SU-DHL-6 (cell line): Measurements from ENCODE around the gene TMEM39A.

ENCODE experiments used
- H2AFZ ChIP-seq: fragments of 200-600 bp; sonication (generic); 2 replicates; pipeline ENCODE4 v1.6.1; 2014; ENCODE audit warnings: low read depth, mild to moderate bottlenecking, moderate library complexity, mixed read lengths, antibody characterized with exemption, low read length; ENCODE audit not compliant: severe bottlenecking
- H3F3A ChIP-seq: fragments of 200-600 bp; shearing (Covaris generic); 2 replicates; pipeline ENCODE4 v1.6.0; 2016; ENCODE audit warnings: antibody characterized with exemption, mild to moderate bottlenecking; ENCODE audit not compliant: insufficient read depth
- H3K27ac ChIP-seq: fragments of 200-600 bp; sonication (generic); 2 replicates; pipeline ENCODE4 v1.5.1; 2016; ENCODE audit warnings: low read depth, mild to moderate bottlenecking, low read length, moderate library complexity, mixed read lengths
- H3K27me3 ChIP-seq: fragments of 200-600 bp; sonication (generic), shearing (Covaris generic); 2 replicates; pipeline ENCODE4 v1.6.0; 2014; ENCODE audit warnings: mild to moderate bottlenecking, low read length
- H3K36me3 ChIP-seq: fragments of 200-600 bp; sonication (generic); 2 replicates; pipeline ENCODE4 v1.6.1; 2014; ENCODE audit warnings: mild to moderate bottlenecking, low read length, mixed read lengths
- H3K4me2 ChIP-seq: fragments of 300-600, 200-600 bp; shearing (Covaris generic), sonication (generic); 2 replicates; pipeline ENCODE4 v1.6.0; 2014; ENCODE audit warnings: low read length, low read depth, mild to moderate bottlenecking; ENCODE audit not compliant: poor library complexity, severe bottlenecking
- H3K4me3 ChIP-seq: fragments of 200-600 bp; sonication (generic); 2 replicates; pipeline ENCODE4 v1.5.1; 2014; ENCODE audit warnings: antibody characterized with exemption, low read length, mild to moderate bottlenecking, mixed read lengths; ENCODE audit not compliant: insufficient read depth, poor library complexity, severe bottlenecking
- H3K79me2 ChIP-seq: fragments of 200-600 bp; sonication (generic); 2 replicates; pipeline ENCODE4 v1.6.1; 2014; ENCODE audit warnings: mild to moderate bottlenecking, low read length, moderate library complexity; ENCODE audit not compliant: insufficient read depth
- H3K9ac ChIP-seq: fragments of 200-600 bp; sonication (generic); 2 replicates; pipeline ENCODE4 v1.7.0; 2014; ENCODE audit warnings: mild to moderate bottlenecking, low read length
- H3K9me2 ChIP-seq: fragments of 200-600 bp; sonication (generic); replicated peaks from 2 replicates; pipeline ENCODE4 v1.6.1; 2014; ENCODE audit warnings: low read length; ENCODE audit not compliant: insufficient read depth
- H3K9me3 ChIP-seq: fragments of 200-600 bp; sonication (generic); 2 replicates; pipeline ENCODE4 v1.6.1; 2014; ENCODE audit warnings: low read length, mixed read lengths; ENCODE audit not compliant: insufficient read depth
- H4K20me1 ChIP-seq: fragments of 200-600 bp; sonication (generic); 2 replicates; pipeline ENCODE4 v1.6.1; 2014; ENCODE audit warnings: low read depth, mild to moderate bottlenecking, antibody characterized with exemption, low read length, moderate library complexity, mixed read lengths
- EZH2phosphoT487 ChIP-seq: fragments of 200-600 bp; sonication (generic), shearing (Covaris generic); conservative IDR thresholded peaks from 2 replicates; pipeline ENCODE4 v1.6.1; 2018; ENCODE audit warnings: mild to moderate bottlenecking, antibody characterized with exemption, low read length, moderate library complexity, mixed read lengths
- TF ChIP-seq, protein P1 (sequence below): fragments of 200-600 bp; sonication (generic); IDR thresholded peaks from one replicate; pipeline ENCODE4 v1.5.1; 2017; ENCODE audit warnings: antibody characterized with exemption, mild to moderate bottlenecking, low read length, moderate library complexity; ENCODE audit not compliant: insufficient read depth, poor library complexity, severe bottlenecking

Gene TMEM39A

DNA sequence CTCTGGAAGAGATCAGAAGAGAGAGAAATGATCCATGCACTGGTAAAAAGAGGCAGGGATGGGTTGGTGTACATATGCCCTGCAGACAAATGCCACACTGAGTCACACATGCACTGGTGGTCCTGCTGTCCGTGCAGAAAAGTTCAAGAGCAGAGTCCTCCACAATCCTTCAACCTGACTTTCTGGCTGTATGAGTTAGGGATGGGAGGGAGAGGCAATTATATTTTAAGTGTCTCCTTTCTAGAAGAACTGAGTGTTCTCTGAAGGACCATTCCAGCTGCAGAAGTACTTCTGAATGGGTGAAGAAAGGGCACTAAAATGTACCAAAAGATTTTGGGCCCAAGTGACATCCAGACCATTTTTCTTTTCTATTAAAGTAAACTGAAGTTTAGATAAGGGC lies 26.4 kb downstream of the TMEM39A start:
- TF ChIP-seq EZH2phosphoT487, result no peak
- TF ChIP-seq, protein P1, sequence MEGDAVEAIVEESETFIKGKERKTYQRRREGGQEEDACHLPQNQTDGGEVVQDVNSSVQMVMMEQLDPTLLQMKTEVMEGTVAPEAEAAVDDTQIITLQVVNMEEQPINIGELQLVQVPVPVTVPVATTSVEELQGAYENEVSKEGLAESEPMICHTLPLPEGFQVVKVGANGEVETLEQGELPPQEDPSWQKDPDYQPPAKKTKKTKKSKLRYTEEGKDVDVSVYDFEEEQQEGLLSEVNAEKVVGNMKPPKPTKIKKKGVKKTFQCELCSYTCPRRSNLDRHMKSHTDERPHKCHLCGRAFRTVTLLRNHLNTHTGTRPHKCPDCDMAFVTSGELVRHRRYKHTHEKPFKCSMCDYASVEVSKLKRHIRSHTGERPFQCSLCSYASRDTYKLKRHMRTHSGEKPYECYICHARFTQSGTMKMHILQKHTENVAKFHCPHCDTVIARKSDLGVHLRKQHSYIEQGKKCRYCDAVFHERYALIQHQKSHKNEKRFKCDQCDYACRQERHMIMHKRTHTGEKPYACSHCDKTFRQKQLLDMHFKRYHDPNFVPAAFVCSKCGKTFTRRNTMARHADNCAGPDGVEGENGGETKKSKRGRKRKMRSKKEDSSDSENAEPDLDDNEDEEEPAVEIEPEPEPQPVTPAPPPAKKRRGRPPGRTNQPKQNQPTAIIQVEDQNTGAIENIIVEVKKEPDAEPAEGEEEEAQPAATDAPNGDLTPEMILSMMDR, result no peak
- Histone ChIP-seq H3K36me3 (peaks cover 32% of the 10 kb centered on the region), H3K9me3 (no peaks in the 10 kb centered on the region)

DNA sequence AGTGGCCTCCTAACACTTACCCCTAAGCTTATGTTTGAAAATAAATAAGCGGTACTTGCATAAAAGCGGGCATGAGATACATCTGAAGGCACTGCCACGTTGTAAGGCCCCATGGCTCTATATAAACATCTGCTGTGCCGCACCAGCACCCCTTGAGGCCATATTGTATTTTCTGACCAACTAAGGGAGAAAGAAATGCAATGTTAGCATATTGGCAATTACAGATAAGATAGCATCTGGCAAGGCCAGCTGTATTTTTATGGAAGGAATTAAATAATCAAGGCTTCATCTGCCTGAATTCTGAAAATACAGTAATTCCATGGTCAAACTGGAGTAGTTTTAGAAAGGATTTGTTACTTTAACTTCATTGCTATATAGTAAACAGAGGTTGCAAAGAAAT lies 28.7 kb downstream of the TMEM39A start:
- H3F3A ChIP-seq, result no peaks in the 10 kb centered on the region
- TF ChIP-seq EZH2phosphoT487, result no peak
- TF ChIP-seq, protein P1, result no peak
- no peaks in the 10 kb centered on the region; the same call in 1 of the 2 replicates for H3K9me3 ChIP-seq
- no peak overlapping the region for H3K4me3 ChIP-seq
- H3K36me3 ChIP-seq, result peaks cover 48% of the 10 kb centered on the region
- no peaks in the 10 kb centered on the region for H3K9me2 ChIP-seq
- H4K20me1 ChIP-seq, result no peaks in the 10 kb centered on the region
- H3K79me2 ChIP-seq, result no peaks in the 10 kb centered on the region
- H2AFZ ChIP-seq, result no peak overlapping the region
- H3K9ac ChIP-seq, result no peak overlapping the region
- no peak overlapping the region for H3K27ac ChIP-seq
- H3K27me3 ChIP-seq, result no peaks in the 10 kb centered on the region
- no peak overlapping the region for H3K4me2 ChIP-seq

More for the DNA sequence above, 26.4 kb downstream of the TMEM39A start:
- Histone ChIP-seq H3K27me3 (no peaks in the 10 kb centered on the region), H4K20me1 (no peaks in the 10 kb centered on the region), H3K79me2 (no peaks in the 10 kb centered on the region), H2AFZ (no peak overlapping the region), H3F3A (no peaks in the 10 kb centered on the region), H3K9me2 (no peaks in the 10 kb centered on the region), H3K4me2 (no peak overlapping the region), H3K27ac (no peak overlapping the region), H3K9ac (no peak overlapping the region), H3K4me3 (no peak overlapping the region)

DNA sequence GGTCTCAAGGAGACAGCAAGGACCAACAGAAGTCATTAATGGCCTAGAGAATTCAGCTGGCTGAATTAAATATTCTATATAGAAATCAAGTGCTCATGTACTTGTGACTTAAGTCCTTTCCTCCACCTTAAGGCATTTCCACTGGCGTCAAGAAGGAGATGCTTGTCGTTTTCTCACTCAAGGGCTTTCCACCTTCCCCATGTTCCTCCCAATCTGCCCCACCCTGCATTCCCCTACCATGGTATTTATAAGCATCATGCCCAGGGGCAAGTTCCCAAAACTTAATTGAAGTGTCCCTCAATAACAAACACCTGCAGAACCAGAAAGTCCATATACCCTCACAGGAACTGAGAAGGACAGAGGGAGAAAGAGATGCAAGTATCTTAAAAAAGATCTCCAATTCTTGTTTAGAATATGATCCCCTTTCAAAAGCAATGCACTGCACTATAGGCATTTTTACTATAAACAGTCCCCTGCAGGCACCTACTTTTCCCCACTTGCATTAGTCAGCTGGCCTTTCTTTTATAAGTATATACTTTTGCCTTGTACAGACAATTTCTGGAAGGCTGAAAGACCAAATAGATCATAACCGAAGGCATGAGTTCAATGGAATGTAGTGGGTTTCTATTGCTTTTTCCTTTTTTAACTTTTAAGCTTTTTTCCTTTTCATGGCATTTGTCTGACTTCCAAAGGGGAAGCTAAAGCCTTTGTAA lies 29.6 kb downstream of the TMEM39A start:
- peaks cover 57% of the 10 kb centered on the region for H3K36me3 ChIP-seq
- H3K4me2 ChIP-seq, result no peak overlapping the region
- no peak overlapping the region for H2AFZ ChIP-seq
- H3K27me3 ChIP-seq, result no peaks in the 10 kb centered on the region
- H3K79me2 ChIP-seq, result no peaks in the 10 kb centered on the region
- no peaks in the 10 kb centered on the region for H3F3A ChIP-seq
- no peak overlapping the region for H3K4me3 ChIP-seq
- no peaks in the 10 kb centered on the region for H4K20me1 ChIP-seq
- TF ChIP-seq EZH2phosphoT487, result no peak
- TF ChIP-seq, protein P1, result no peak
- H3K9me2 ChIP-seq, result no peaks in the 10 kb centered on the region
- no peak overlapping the region for H3K9ac ChIP-seq
- H3K27ac ChIP-seq, result no peak overlapping the region
- peaks cover 3% of the 10 kb centered on the region; the same call in 1 of the 2 replicates for H3K9me3 ChIP-seq
